Measurements from ENCODE around the gene ELOVL2.

The ELOVL2 gene

GRCh38 chr6:11083956-11084355 lies 39.9 kb upstream of the ELOVL2 start:
- Histone ChIP-seq H3K27ac (no peak overlapping the region), H3K4me3 (no peak overlapping the region)
- no peak for DNase-seq (ENCODE audit: low spot score)
- TF ChIP-seq CTCF (IDR thresholded peaks at IDR 0.05), result no peak

DNA sequence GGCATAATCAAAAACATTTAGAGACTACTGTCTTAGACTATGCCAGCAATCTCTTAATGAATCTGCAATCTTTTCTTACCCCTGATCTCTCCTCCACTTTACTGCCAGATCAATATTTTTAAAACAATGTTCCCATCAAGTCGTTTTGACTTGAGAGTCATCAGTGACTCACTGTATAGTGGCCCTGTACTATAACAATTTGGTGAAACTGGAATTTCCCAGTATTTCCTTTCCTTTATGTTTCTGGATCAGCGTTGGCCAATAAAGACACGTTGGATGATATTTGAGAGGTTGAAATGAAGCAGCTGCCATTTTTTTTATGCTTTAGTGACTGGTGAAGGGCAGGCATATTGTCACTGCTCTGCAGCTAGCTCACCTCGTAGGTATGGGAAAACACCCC lies 39.4 kb upstream of the ELOVL2 start:
- Histone ChIP-seq H3K27ac (no peak overlapping the region), H3K4me3 (no peak overlapping the region)
- DNase-seq (ENCODE audit: low spot score), result no peak
- TF ChIP-seq CTCF (IDR thresholded peaks at IDR 0.05), result no peak

- Histone ChIP-seq H3K4me3 (no peak overlapping the region), H3K27ac (no peak overlapping the region)
- no peak for DNase-seq (ENCODE audit: low spot score)
- TF ChIP-seq CTCF (IDR thresholded peaks at IDR 0.05), result no peak
Measured at GRCh38 chr6:11080296-11080695, 36.2 kb upstream of the ELOVL2 start.

- Histone ChIP-seq H3K4me3 (no peak overlapping the region), H3K27ac (no peak overlapping the region)
- DNase-seq (ENCODE audit: low spot score), result no peak
- no peak for TF ChIP-seq CTCF (IDR thresholded peaks at IDR 0.05)
Measured at GRCh38 chr6:11078266-11078665, 34.2 kb upstream of the ELOVL2 start.

GRCh38 chr6:11076540-11076939 lies 32.4 kb upstream of the ELOVL2 start:
- no peak for TF ChIP-seq CTCF (IDR thresholded peaks at IDR 0.05)
- Histone ChIP-seq H3K27ac (no peak overlapping the region), H3K4me3 (no peak overlapping the region)
- no peak for DNase-seq (ENCODE audit: low spot score)

GRCh38 chr6:11072101-11072500 lies 28.0 kb upstream of the ELOVL2 start:
- no peak overlapping the region for H3K27ac ChIP-seq
- DNase-seq (ENCODE audit: low spot score), result no peak
- no peak overlapping the region for H3K4me3 ChIP-seq
- TF ChIP-seq CTCF (IDR thresholded peaks at IDR 0.05), result no peak

GRCh38 chr6:11069760-11070159 lies 25.7 kb upstream of the ELOVL2 start:
- no peak overlapping the region for H3K4me3 ChIP-seq
- DNase-seq (ENCODE audit: low spot score), result no peak
- TF ChIP-seq CTCF (IDR thresholded peaks at IDR 0.05), result no peak
- no peak overlapping the region for H3K27ac ChIP-seq
